ENCODE results near the gene ROS1.
"Not testable (repeated sequence)": the region's sequence is repeated elsewhere in the genome, so short reads cannot be mapped to it uniquely, and the experiment has no call there.

ROS1 gene

GRCh38 chr6:117425431-117426153 lies at the start of gene ROS1:
Gene ROS1 (minus strand): TSS chr6:117425942. CDS start chr6:117425656, 286 bp downstream.
- no peak within 1 kb of the TSS for H3K27ac ChIP-seq
- H3K4me3 ChIP-seq: no peak within 1 kb of the TSS

GRCh38 chr6:117473401-117473800 lies 47.7 kb upstream of the ROS1 start:
- no peak overlapping the region for H3K4me3 ChIP-seq
- H3K27ac ChIP-seq: no peak overlapping the region

- Histone ChIP-seq H3K27ac (no peak overlapping the region), H3K4me3 (no peak overlapping the region)
Observed at GRCh38 chr6:117472667-117473066, 46.9 kb upstream of the ROS1 start.

DNA sequence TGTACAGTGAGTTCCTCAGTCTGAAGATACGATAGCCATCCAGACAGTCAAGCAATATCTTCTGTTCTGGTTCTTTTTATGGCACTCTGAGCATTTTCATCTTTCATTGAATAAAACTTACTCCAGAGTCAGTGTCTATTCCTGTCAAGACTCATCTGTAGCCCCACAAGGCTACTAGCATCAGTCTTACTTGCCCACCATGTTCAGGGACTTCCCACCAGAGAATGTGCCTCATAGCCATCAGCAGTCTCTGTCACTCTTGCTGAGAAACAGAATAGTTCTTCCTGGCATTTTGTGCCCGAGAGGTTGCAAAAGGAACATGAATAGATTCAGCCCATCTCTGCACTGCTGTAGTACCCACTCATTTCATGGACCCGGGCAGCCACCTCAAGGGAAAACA lies 44.0 kb upstream of the ROS1 start:
- no peak overlapping the region for H3K4me3 ChIP-seq
- H3K27ac ChIP-seq: no peak overlapping the region

GRCh38 chr6:117469356-117469755 lies 43.6 kb upstream of the ROS1 start:
- Histone ChIP-seq H3K4me3 (no peak overlapping the region), H3K27ac (no peak overlapping the region)

GRCh38 chr6:117468527-117468926 lies 42.8 kb upstream of the ROS1 start:
- H3K27ac ChIP-seq, H3K4me3 ChIP-seq: not testable (repeated sequence)

DNA sequence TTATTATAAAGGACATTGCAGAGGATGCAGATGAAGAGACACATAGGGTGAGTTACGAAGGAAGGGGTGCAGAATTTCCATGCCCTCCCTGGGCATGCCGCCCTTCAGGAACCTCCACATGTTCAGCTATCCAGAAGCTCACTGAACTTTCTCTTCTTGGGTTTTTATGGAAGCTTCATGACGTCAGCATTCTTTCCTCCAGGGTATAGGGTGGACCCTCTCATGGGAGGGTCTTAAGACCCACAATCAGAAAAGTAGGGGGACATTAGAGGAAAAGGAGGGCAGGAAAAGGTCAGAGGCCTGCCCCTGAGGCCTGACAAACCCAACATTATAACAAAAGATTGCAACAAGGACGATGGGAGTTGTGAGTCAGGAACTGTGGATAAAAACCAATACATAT lies 42.1 kb upstream of the ROS1 start:
- no peak overlapping the region for H3K27ac ChIP-seq
- no peak overlapping the region for H3K4me3 ChIP-seq

DNA sequence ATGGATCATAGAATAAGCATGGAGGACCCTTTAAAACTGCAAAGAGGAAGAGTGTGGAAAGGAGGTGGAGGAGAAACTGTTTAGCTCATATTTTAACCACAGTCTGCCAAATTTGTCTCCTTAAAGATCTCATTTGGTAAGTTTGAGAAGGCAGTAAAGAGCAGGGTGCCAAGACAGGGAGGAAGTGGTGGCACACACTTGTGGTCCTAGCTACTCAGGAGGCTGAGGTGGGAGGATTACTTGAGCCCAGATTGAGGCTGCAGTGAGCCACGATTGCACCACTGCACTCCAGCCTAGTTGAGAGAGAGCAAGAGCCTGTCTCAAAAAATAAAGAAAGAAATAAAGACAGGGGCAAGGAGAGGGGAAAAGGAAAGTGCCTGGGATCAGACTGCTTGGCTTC lies 39.9 kb upstream of the ROS1 start:
- no peak overlapping the region for H3K4me3 ChIP-seq
- no peak overlapping the region for H3K27ac ChIP-seq

DNA sequence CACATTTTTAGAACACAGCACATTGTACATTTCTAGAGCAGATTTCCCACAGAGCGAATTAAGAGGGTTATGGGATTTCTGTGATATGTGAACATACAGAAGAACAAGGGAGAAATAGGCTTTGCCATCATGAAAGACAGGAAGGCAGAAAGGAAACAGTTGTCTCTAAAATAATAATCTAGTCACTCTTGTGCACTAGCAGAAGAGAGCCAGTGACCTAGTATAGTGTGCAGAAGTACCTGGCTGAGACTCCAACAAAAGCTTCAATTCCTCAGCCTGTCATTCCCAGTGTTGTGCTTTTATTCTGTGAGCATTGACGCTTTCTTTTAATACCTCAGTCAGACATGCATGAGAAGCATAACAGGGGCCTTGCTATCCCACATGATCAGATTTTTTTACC lies 39.0 kb upstream of the ROS1 start:
- Histone ChIP-seq H3K27ac (no peak overlapping the region), H3K4me3 (no peak overlapping the region)

- H3K27ac ChIP-seq: no peak overlapping the region
Observed at GRCh38 chr6:117463762-117464665, 38.3 kb upstream of the ROS1 start.

DNA sequence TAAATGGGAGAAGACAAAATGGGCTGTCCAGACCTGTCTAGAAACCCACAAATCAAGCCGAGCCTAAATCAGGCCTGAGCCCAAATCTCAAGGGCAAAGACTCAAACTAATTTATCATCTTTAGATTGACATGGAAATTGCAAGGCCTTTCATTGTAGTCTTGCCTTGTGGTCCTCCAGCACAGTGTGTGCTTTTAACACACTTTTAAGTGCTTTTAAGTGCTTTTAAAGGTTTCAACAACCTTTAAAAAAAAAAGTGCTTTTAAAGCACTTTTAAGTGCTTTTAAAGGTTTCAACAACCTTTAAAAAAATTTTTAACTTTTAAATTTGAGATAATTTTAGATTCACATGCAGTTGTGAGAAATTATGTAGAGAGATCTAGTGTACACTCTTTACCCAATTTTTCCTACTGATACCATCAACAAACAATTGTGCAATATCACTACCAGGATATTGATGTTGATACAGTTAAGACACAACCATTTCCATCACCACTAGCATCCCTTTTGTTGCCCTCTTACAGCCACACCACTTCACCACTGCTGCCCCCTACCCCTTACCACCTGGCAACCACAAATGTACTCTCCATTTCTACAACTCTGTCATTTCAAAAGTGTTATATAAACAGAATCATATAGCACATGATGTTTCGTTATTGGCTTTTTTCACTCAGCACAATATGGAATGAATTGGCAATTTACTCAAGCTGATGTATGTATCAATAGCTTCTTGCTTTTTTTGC lies 33.6 kb upstream of the ROS1 start:
- H3K4me3 ChIP-seq: no peak overlapping the region
- H3K27ac ChIP-seq: no peak overlapping the region

More at GRCh38 chr6:117463762-117464665, 38.3 kb upstream of the ROS1 start:
- H3K4me3 ChIP-seq: no peak overlapping the region

DNA sequence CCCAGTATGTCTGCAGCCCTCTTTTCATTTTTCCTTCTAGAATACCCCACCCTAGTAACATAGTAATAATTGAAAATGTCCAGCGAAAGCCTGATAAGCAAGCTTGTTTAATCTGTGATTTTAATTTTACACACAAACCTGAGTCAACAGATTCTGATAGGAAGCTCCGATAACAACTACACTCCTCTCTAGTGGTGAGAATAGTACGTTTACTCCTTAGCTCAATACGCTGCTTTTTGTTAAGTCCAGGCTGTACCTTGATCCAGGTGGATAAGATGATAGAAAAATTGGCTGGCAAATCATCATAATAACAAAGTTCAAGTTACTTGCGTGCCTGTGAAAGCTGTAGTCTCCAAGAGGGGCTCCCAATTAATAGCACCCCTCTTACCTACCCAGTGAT lies 31.3 kb upstream of the ROS1 start:
- H3K27ac ChIP-seq: no peak overlapping the region
- no peak overlapping the region for H3K4me3 ChIP-seq

DNA sequence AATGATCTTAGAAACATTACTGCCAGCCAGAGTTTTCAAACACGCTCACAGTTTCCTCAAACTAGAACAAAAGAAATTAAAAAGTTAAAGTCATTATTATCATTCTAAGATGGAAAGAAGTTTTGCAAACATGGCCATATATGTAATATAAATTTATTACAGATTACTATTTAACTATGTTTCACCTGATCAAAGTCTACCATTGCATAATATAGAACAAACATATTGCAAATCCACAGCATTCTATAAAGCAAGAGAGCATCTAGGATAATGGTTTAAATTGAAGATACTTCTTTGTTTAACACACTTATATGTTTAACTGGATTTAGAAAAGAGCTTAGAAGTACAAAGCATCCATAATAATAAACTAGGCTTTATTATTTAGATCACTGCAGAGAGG lies 30.5 kb upstream of the ROS1 start:
- Histone ChIP-seq H3K27ac (no peak overlapping the region), H3K4me3 (no peak overlapping the region)

DNA sequence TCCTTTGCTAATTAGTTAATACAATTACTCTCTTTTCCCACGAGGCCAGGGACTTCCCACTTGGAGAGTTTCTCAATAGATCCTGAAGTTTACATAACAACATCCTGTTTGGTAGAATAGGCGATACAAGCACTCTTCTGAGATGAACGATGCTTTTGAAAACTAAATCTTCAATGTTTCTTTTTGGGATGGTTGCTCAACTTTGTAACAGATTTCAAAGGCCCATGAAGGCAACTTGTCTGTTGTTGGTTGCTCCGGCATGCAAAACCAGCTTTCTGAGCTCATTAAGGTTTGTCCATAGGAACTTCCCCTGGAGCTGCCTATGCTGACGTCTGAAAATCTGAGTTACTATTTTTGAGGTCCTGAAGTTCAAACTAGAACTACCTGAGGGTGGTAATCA lies 25.9 kb upstream of the ROS1 start:
- H3K27ac ChIP-seq: peak overlapping the region in 2 of 21 experiments; percentile 18 to 25

GRCh38 chr6:117449549-117450439 lies 24.1 kb upstream of the ROS1 start:
- Histone ChIP-seq H3K4me3 (no peak overlapping the region), H3K27ac (peak overlapping the region in 10 of 21 experiments; percentile 21 to 80 (median 56))

More for the DNA sequence above, 25.9 kb upstream of the ROS1 start:
- H3K4me3 ChIP-seq: no peak overlapping the region

DNA sequence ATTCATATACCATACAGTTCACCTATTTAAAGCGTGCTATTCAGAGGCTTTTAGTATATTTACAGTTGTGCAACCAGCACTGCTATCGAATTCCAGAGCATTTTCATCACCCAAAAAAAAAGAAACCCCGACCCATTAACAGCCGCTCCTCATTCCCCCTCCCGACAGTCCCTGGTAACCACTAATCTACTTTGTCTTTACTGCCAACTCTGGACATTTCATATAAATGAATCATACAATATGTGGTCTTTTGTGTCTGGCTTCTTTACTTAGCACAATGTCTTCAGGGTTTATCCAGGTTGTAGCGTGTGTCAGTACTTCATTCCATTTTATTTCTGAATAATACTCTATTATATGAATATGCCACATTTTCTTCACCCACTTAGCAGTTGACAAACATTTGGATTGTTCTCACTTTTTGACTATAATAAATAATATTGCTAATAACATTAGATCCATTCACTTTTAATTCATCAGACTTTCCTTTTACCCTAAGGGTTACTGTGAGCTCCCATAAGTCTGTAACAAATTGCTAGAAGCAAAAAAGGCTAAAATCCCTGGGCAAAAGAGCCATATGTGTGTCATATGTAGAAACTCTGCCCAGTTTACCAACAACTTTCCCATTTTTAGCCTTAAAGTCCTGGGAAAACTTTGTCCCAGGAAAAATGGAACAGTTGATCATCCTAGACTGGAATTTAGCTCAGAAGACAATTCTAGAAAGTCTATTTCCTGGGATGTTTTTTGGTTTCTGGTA lies 23.2 kb upstream of the ROS1 start:
- Histone ChIP-seq H3K4me3 (no peak overlapping the region), H3K27ac (peak overlapping the region in 11 of 21 experiments; percentile 21 to 80 (median 59))

- Histone ChIP-seq H3K4me3 (no peak overlapping the region), H3K27ac (peak overlapping the region in 7 of 21 experiments; percentile 6 to 59 (median 25))
Observed at GRCh38 chr6:117448011-117448410, 22.3 kb upstream of the ROS1 start.

DNA sequence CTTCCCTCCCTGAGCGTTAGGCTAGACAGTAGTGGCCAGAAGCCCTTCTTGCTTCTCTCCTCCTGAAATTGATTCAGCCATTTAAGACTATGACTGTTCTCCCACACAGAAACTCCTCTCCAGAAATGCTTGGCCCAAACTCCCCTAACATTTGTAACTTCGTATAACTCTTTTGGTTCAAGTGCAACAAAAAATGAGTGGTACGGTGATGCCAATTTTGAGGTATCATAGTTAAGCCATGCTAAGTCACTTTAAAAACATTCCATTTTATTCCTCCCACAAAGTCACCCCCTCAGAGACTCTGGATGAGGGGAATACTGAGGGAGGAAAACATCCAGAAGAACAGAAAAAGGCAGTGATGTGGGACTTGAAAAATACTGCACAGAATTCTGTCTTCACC lies 21.1 kb upstream of the ROS1 start:
- Histone ChIP-seq H3K4me3 (no peak overlapping the region), H3K27ac (peak overlapping the region in 2 of 21 experiments; percentile 50 to 59)

GRCh38 chr6:117444600-117444999 lies 18.9 kb upstream of the ROS1 start:
- no peak overlapping the region for H3K4me3 ChIP-seq
- no peak overlapping the region for H3K27ac ChIP-seq

All from skin epidermis (tissue), 12 donors.